Ascending aorta (tissue), 2 donors: ENCODE data around the gene CAMK2G. TPM values are rescaled to one million over a fixed set of nuclear protein-coding genes. Genes with fewer than 3 reads are reported as not detected.
"Not testable (repeated sequence)": the region's sequence is repeated elsewhere in the genome, so short reads cannot be mapped to it uniquely, and the experiment has no call there.

Experiments used
- DNase-seq, 2 donors: peaks; one replicate each; pipeline ENCODE4 v3.0.0-alpha.2; 2019; ENCODE audit warnings: low spot score in 2 of 2
- H3K27ac ChIP-seq, 2 donors: fragments of 200-600 bp; sonication (generic); one replicate each; pipeline ENCODE4 v1.5.1; 2016 to 2017; ENCODE audit warnings: mild to moderate bottlenecking in 1 of 2
- H3K27me3 ChIP-seq: fragments of 200-600 bp; sonication (generic); one replicate; pipeline ENCODE4 v1.5.1; 2017
- H3K36me3 ChIP-seq, 2 donors: fragments of 200-600 bp; sonication (generic); one replicate each; pipeline ENCODE4 v1.5.1; 2016
- H3K4me1 ChIP-seq, 2 donors: fragments of 200-600 bp; sonication (generic); one replicate each; pipeline ENCODE4 v1.5.1; 2016 to 2017; ENCODE audit warnings: mild to moderate bottlenecking in 1 of 2
- H3K4me3 ChIP-seq, 2 donors: fragments of 200-600 bp; sonication (generic); one replicate each; pipeline ENCODE4 v1.5.1; 2016 to 2017; ENCODE audit warnings: mild to moderate bottlenecking in 1 of 2
- H3K9me3 ChIP-seq, 2 donors: fragments of 200-600 bp; sonication (generic); one replicate each; pipeline ENCODE4 v1.5.1; 2016
- CTCF ChIP-seq, 3 experiments: fragments of 200-600 bp in 2 of 3; fragments of 450-650 bp in 1 of 3; sonication (generic) in 2 of 3; IDR thresholded peaks; one replicate each; pipeline ENCODE4 v1.5.1; 2016 to 2019; ENCODE audit warnings: antibody characterized with exemption in 3 of 3, mild to moderate bottlenecking in 1 of 3, moderate library complexity in 1 of 3
- intact Hi-C: fragments of 100-400 bp; cut with DNase I; formaldehyde crosslinking; loops from one replicate; pipeline ENCODE4 v1.15.1; 2023
- total RNA-seq: library from RNA; depleted of rRNA; stranded (reverse); fragments of >200 nt; gene quantifications from one replicate; pipeline ENCODE4 v1.1.0, GENCODE V29; 2016

CAMK2G gene
- total RNA-seq, 1 donor from 2014 or later, result 60.3 TPM

DNA sequence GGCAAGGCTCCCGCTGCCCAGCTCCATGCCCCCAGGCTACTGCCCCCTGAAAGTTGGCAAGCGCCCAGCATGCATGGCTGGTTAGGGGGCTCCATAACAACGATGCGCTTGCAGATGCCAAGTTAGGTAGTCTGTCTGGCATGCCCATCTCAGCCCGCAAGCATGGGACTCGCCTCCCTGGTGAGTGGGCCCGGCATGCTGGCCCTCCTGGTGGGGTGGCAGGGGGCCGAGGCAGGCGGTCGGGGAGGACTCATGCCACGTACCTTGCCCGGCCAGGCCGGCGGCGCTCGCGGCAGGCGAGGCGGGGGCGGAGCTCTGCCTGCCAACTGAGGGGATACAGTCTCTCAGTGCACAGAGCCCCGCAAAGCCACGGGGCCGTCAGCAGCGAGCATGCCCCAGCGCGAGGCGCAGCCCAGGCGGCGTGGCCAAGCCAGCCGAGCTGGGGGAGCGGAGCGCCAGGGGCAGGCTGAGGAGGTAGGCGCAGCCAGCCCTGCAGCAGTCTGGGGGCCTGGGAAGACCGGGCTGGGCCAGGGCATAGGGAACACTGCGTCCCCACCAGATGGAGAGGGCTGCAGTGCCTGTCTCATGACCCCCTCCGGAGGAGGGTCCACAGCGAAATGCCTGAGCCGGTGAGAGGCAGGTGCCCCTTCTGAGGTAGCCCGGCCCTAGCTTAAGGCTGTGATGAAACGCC is 34.9 kb downstream of the CAMK2G start:
- no peaks in the 10 kb centered on the region for H3K9me3 ChIP-seq
- H3K4me1 ChIP-seq, result peaks cover 8 to 15% of the 10 kb centered on the region in 2 donors
- no peak for DNase-seq
- no peak overlapping the region for H3K4me3 ChIP-seq
- no peaks in the 10 kb centered on the region for H3K27me3 ChIP-seq
- intact Hi-C loops, result no loop called here
- peaks cover 66 to 96% of the 10 kb centered on the region in 2 donors for H3K36me3 ChIP-seq
- H3K27ac ChIP-seq, result peak overlapping the region in 1 of 2 donors; percentile 87
- no peak for TF ChIP-seq CTCF (IDR thresholded peaks at IDR 0.05)

GRCh38 chr10:73838827-73839226 is 35.5 kb downstream of the CAMK2G start:
- intact Hi-C loops, result no loop called here
- Histone ChIP-seq H3K36me3 (peaks cover 60 to 90% of the 10 kb centered on the region in 2 donors), H3K27me3 (no peaks in the 10 kb centered on the region), H3K9me3 (no peaks in the 10 kb centered on the region), H3K4me1 (peaks cover 8 to 15% of the 10 kb centered on the region in 2 donors), H3K27ac (peak overlapping the region; percentile 79 to 87), H3K4me3 (no peak overlapping the region)
- no peak for TF ChIP-seq CTCF (IDR thresholded peaks at IDR 0.05)
- DNase-seq, result no peak

DNA sequence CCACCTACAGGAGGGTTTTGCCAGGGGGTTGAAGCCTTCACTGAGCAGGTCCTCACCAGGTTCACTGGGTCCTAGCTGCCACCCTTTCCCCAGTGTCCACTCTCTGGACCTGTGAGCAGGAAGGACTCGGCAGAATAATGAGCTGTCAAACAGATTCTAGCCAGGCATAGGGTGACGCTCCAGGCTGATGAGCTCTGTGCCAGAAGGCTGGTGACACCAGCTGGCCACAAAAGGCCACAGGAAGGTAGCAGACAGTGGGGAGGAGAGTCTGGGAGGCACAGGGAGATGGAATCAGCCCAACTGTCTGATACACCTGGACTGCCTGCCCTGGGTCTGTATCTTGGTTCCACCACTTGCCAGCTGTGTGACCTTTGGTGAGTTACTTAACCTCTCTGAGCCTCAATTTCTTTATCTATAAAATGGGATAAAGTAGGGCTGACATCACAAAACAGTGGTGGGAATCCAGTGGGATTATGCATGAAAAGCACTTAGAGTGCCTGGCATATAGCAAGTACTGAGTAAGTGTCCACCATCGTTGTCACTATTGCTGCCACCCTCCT is 36.3 kb downstream of the CAMK2G start:
- H3K36me3 ChIP-seq, result peaks cover 53 to 86% of the 10 kb centered on the region in 2 donors
- H3K27ac ChIP-seq, result peak overlapping the region; percentile 79 to 87
- no peak for TF ChIP-seq CTCF (IDR thresholded peaks at IDR 0.05)
- no peak for DNase-seq
- H3K4me3 ChIP-seq, result no peak overlapping the region
- no peaks in the 10 kb centered on the region for H3K9me3 ChIP-seq
- no peaks in the 10 kb centered on the region for H3K27me3 ChIP-seq
- intact Hi-C loops, result no loop called here
- H3K4me1 ChIP-seq, result peaks cover 8 to 15% of the 10 kb centered on the region in 2 donors

GRCh38 chr10:73837072-73837471 is 37.3 kb downstream of the CAMK2G start:
- intact Hi-C loops, result no loop called here
- no peak for DNase-seq
- H3K27ac ChIP-seq, result peak overlapping the region; percentile 79 to 87

GRCh38 chr10:73836427-73836980 is 37.9 kb downstream of the CAMK2G start:
- Histone ChIP-seq H3K9me3 (no peaks in the 10 kb centered on the region), H3K27me3 (no peaks in the 10 kb centered on the region), H3K4me3 (no peak overlapping the region), H3K27ac (peak overlapping the region; percentile 79 to 87), H3K4me1 (peaks cover 8 to 15% of the 10 kb centered on the region in 2 donors), H3K36me3 (peaks cover 42 to 74% of the 10 kb centered on the region in 2 donors)
- intact Hi-C loops, result no loop called here
- no peak for TF ChIP-seq CTCF (IDR thresholded peaks at IDR 0.05)
- no peak for DNase-seq

More at GRCh38 chr10:73837072-73837471, 37.3 kb downstream of the CAMK2G start:
- no peak for TF ChIP-seq CTCF (IDR thresholded peaks at IDR 0.05)
- Histone ChIP-seq H3K36me3 (peaks cover 45 to 76% of the 10 kb centered on the region in 2 donors), H3K4me1 (peaks cover 8 to 15% of the 10 kb centered on the region in 2 donors), H3K27me3 (no peaks in the 10 kb centered on the region), H3K4me3 (no peak overlapping the region), H3K9me3 (no peaks in the 10 kb centered on the region)

GRCh38 chr10:73829090-73829489 is 45.3 kb downstream of the CAMK2G start:
- intact Hi-C loops, DNase-seq, H3K27me3 ChIP-seq, H3K27ac ChIP-seq, H3K9me3 ChIP-seq, H3K4me3 ChIP-seq, H3K4me1 ChIP-seq: not testable (repeated sequence)
- peaks cover 43 to 63% of the 10 kb centered on the region in 2 donors for H3K36me3 ChIP-seq
